K562 (cell line): ENCODE measurements around the gene COQ3. TPM values are rescaled to one million over a fixed set of nuclear protein-coding genes. Genes with fewer than 3 reads are reported as not detected.
A peak's percentile ranks its signal among the peaks of the same experiment; 100 is the strongest.

ENCODE experiments used
- CTCF ChIP-seq, 3 experiments: IDR thresholded peaks in 2 of 3; conservative IDR thresholded peaks in 1 of 3; 2 replicates each; pipeline ENCODE4 v1.5.1; 2011 to 2012; ENCODE audit warnings: low read length in 3 of 3, mild to moderate bottlenecking in 3 of 3, control low read depth in 2 of 3, improper control_type of control experiment in 1 of 3, inconsistent platforms in 1 of 3, low read depth in 1 of 3, mixed read lengths in 1 of 3, moderate library complexity in 1 of 3; ENCODE audit not compliant: insufficient read depth in 2 of 3
- EWSR1 ChIP-seq: fragments of 450-650 bp; IDR thresholded peaks from 2 replicates; pipeline ENCODE4 v1.6.1; 2018; ENCODE audit warnings: borderline replicate concordance, mild to moderate bottlenecking, low read depth, moderate library complexity; ENCODE audit not compliant: partially characterized antibody
- FIP1L1 ChIP-seq: fragments of 200-400 bp; formaldehyde crosslinking; IDR thresholded peaks from 2 replicates; pipeline ENCODE4 v1.6.1; 2018; ENCODE audit warnings: mild to moderate bottlenecking, low read depth, low read length; ENCODE audit not compliant: poor library complexity, severe bottlenecking
- GATAD2B ChIP-seq: fragments of 450-650 bp; IDR thresholded peaks from 2 replicates; pipeline ENCODE4 v1.6.1; 2017; ENCODE audit warnings: mild to moderate bottlenecking, borderline replicate concordance
- KDM5B ChIP-seq: fragments of 200-600 bp; sonication (generic); IDR thresholded peaks from 2 replicates; pipeline ENCODE4 v1.6.1; 2012; ENCODE audit warnings: low read depth, mild to moderate bottlenecking, moderate library complexity, low read length, control low read depth, inconsistent platforms; ENCODE audit not compliant: insufficient replicate concordance
- NR2C2 ChIP-seq, 2 experiments: fragments of 200-800 bp in 1 of 2; sonication (Bioruptor generic) in 1 of 2; sonication (generic) in 1 of 2; formaldehyde crosslinking in 1 of 2; IDR thresholded peaks; 2 replicates each; pipeline versions ENCODE4 v1.6.1 to v1.8.0; 2016 to 2022; ENCODE audit warnings: mild to moderate bottlenecking in 1 of 2, missing compliant biosample characterization in 1 of 2, missing genetic modification characterization in 1 of 2, missing genetic modification reagents in 1 of 2
- PBX2 ChIP-seq, 2 experiments: IDR thresholded peaks in 1 of 2; conservative IDR thresholded peaks in 1 of 2; 2 replicates each; pipeline ENCODE4 v1.6.1; 2016; ENCODE audit warnings: low read depth in 2 of 2, mild to moderate bottlenecking in 1 of 2, missing compliant biosample characterization in 1 of 2, missing genetic modification characterization in 1 of 2, moderate library complexity in 1 of 2
- SIRT6 ChIP-seq: IDR thresholded peaks from one replicate; pipeline ENCODE4 v1.6.1; 2012; ENCODE audit warnings: low read depth, mild to moderate bottlenecking, control low read depth, inconsistent platforms, low read length, moderate library complexity
- TBP ChIP-seq: optimal IDR thresholded peaks from 2 replicates; pipeline ENCODE3; 2011; ENCODE audit warnings: low read depth, low read length, improper control_type of control experiment
- ZNF277 ChIP-seq: fragments of 250-450 bp; sonication (Bioruptor Pico); IDR thresholded peaks from 2 replicates; pipeline ENCODE4 v1.8.0; 2022; ENCODE audit warnings: inconsistent platforms, mild to moderate bottlenecking, moderate library complexity, borderline replicate concordance
- ZNF518B ChIP-seq: fragments of 250-450 bp; sonication (Bioruptor Pico); IDR thresholded peaks from 2 replicates; pipeline ENCODE4 v1.5.0; 2021; ENCODE audit warnings: mild to moderate bottlenecking, moderate library complexity
- ZNF766 ChIP-seq: fragments of 200-800 bp; sonication (Bioruptor generic); conservative IDR thresholded peaks from 2 replicates; pipeline ENCODE4 v1.6.1; 2016; ENCODE audit warnings: missing genetic modification characterization, missing compliant biosample characterization
- polyA plus RNA-seq, 8 experiments: library from polyadenylated mRNA; depleted of rRNA in 4 of 8; stranded (reverse) in 5 of 8; unstranded in 3 of 8; fragments of >200 nt; fragmentation: Nextera tagmentation in 2 of 8; fragmentation: Illumina TruSeq in 1 of 8; extraction: Ambion mirVana in 2 of 8; extraction: Trizol in 1 of 8; gene quantifications; 2 replicates each; pipeline versions ENCODE4 v1.2.1 to v1.2.3, GENCODE V29; 2011 to 2014; ENCODE audit warnings: inconsistent platforms in 1 of 8, missing spikeins in 1 of 8
- total RNA-seq, 7 experiments: library from RNA; depleted of rRNA in 6 of 7; stranded (reverse); fragments of >200 nt in 6 of 7; fragmentation: Illumina TruSeq in 2 of 7; extraction: Trizol in 2 of 7; gene quantifications; 2 replicates each; pipeline versions ENCODE4 v1.2.1 to v1.2.3, GENCODE V29; 2011 to 2021; ENCODE audit warnings: low replicate concordance in 1 of 7

Gene COQ3
- total and polyA plus RNA-seq, 9 of the 15 experiments (the other 6 are each of a cell fraction or from before 2014, with no cell fraction given), result 16.9 to 137 (median 33.9) TPM

GRCh38 chr6:99424761-99425646 lies 31.0 kb upstream of the COQ3 start, which contains the start of gene PNISR (continued):
- TF ChIP-seq CTCF (IDR thresholded peaks at IDR 0.05 in 2 of 3, conservative IDR thresholded peaks at IDR 0.05 in 1 of 3; ENCODE audit: insufficient read depth in 2 of 3, low read depth in 1 of 3, low read length in 3 of 3), result no peak
- TF ChIP-seq SIRT6, result no peak
- TF ChIP-seq ZNF766 (CRISPR knock-in tag), result peak; percentile 85
- peak; percentile 81 for TF ChIP-seq TBP
- TF ChIP-seq PBX2 (CRISPR knock-in tag; IDR thresholded peaks at IDR 0.05; ENCODE audit: low read depth), result no peak; the same call in 1 of the 2 replicates
- peak; percentile 79 for TF ChIP-seq PBX2 (tag; conservative IDR thresholded peaks at IDR 0.05; ENCODE audit: low read depth)
- TF ChIP-seq EWSR1, result no peak
- TF ChIP-seq KDM5B, result no peak
- TF ChIP-seq ZNF518B, result no peak
- peak; percentile 98 for TF ChIP-seq NR2C2 (CRISPR knock-in tag; IDR thresholded peaks at IDR 0.05)
- TF ChIP-seq NR2C2 (tag; IDR thresholded peaks at IDR 0.05), result peak; percentile 100
- no peak for TF ChIP-seq FIP1L1
- TF ChIP-seq GATAD2B, result no peak
- no peak for TF ChIP-seq ZNF277 (CRISPR knock-in tag)
